Muscle of leg (tissue), 11 donors: ENCODE results near the gene ARL17A. TPM values are rescaled to one million over a fixed set of nuclear protein-coding genes. Genes with fewer than 3 reads are reported as not detected.
"Not testable (repeated sequence)": the region's sequence is repeated elsewhere in the genome, so short reads cannot be mapped to it uniquely, and the experiment has no call there.

Experiments used
- DNase-seq: peaks from one replicate; pipeline ENCODE4 v3.0.0; 2013
- H3K27ac ChIP-seq: one replicate; pipeline ENCODE4 v1.5.1; 2013; ENCODE audit warnings: mild to moderate bottlenecking, low read length, control low read depth
- H3K27me3 ChIP-seq: one replicate; pipeline ENCODE4 v1.6.1; 2013; ENCODE audit warnings: low read length; ENCODE audit not compliant: control insufficient read depth, insufficient read depth
- H3K36me3 ChIP-seq: one replicate; pipeline ENCODE4 v1.6.1; 2013; ENCODE audit warnings: low read length; ENCODE audit not compliant: control insufficient read depth, insufficient read depth
- H3K4me1 ChIP-seq: one replicate; pipeline ENCODE4 v1.6.1; 2013; ENCODE audit warnings: low read length; ENCODE audit not compliant: control insufficient read depth, insufficient read depth
- H3K4me3 ChIP-seq: one replicate; pipeline ENCODE4 v1.5.1; 2013; ENCODE audit warnings: low read length, control low read depth
- H3K9me3 ChIP-seq: replicated peaks from 2 replicates; pipeline ENCODE4 v1.6.1; 2013; ENCODE audit warnings: low read depth, low read length; ENCODE audit not compliant: control insufficient read depth
- WGBS: methylation state at CpG from one replicate; pipeline ENCODE4 v1.1.5; 2013; ENCODE audit warnings: missing lambda C conversion rate; ENCODE audit not compliant: insufficient coverage; 5-methylcytosine and 5-hydroxymethylcytosine counted together
- polyA plus RNA-seq, 8 donors: library from polyadenylated mRNA; unstranded; fragments of 120-200 nt; gene quantifications; one replicate each; pipeline versions ENCODE4 v1.2.1 to v1.2.3, GENCODE V29; 2013; ENCODE audit warnings: inconsistent platforms in 1 of 8, low replicate concordance in 1 of 8; ENCODE audit not compliant: insufficient read length in 8 of 8, insufficient read depth in 1 of 8
- total RNA-seq: library from RNA; stranded (reverse); fragments of 120-200 nt; gene quantifications from one replicate; pipeline ENCODE4 v1.2.4, GENCODE V29; 2013

ARL17A gene
- total and polyA plus RNA-seq, 9 donors, result 11.2 to 18.2 (median 12.9) TPM

GRCh38 chr17:46474489-46474888, 105.0 kb downstream of the ARL17A start:
- H3K4me3 ChIP-seq, H3K9me3 ChIP-seq, H3K4me1 ChIP-seq, H3K27ac ChIP-seq, H3K27me3 ChIP-seq, DNase-seq, H3K36me3 ChIP-seq: not testable (repeated sequence)
- no CpG with 5 or more reads among the region's 3 CpGs for WGBS

- H3K36me3 ChIP-seq, DNase-seq, H3K4me1 ChIP-seq, H3K27me3 ChIP-seq, H3K9me3 ChIP-seq, H3K4me3 ChIP-seq, H3K27ac ChIP-seq: not testable (repeated sequence)
- no CpG with 5 or more reads among the region's 5 CpGs for WGBS
Measured at GRCh38 chr17:46467618-46468017, 111.9 kb downstream of the ARL17A start.

Other genes starting within 250 kb of the ARL17A start
- 10.6 TPM for gene ARL17B, start 217.9 kb downstream of the ARL17A start, total RNA-seq
- gene ARL17B, start 217.9 kb downstream of the ARL17A start, polyA plus RNA-seq, result 1 to 10 TPM; 4.4 to 9.0 (median 7.1) TPM
- gene LRRC37A2, start 67.2 kb downstream of the ARL17A start, total RNA-seq, result 8.5 TPM
- 10 to 100 TPM; 11.5 to 28.4 (median 13.6) TPM for gene LRRC37A2, start 67.2 kb downstream of the ARL17A start, polyA plus RNA-seq
- 13.6 TPM for gene NSF, start 11.0 kb upstream of the ARL17A start, total RNA-seq
- 10 to 100 TPM; 17.2 to 27.2 (median 19.3) TPM for gene NSF, start 11.0 kb upstream of the ARL17A start, polyA plus RNA-seq
- 1.9 TPM for gene WNT3, start 239.0 kb upstream of the ARL17A start, total RNA-seq
- gene WNT3, start 239.0 kb upstream of the ARL17A start, polyA plus RNA-seq, result 1 to 10 TPM; 2.1 to 8.9 (median 3.0) TPM